A673 (cell line): ENCODE results near the gene GGA1. TPM values are rescaled to one million over a fixed set of nuclear protein-coding genes. Genes with fewer than 3 reads are reported as not detected.

Source experiments
- BruUV-seq: library from RNA; stranded (reverse); fragments of 400-500 nt; replicated peaks from 2 replicates; lab custom pipeline; 2021; lab: Mats Ljungman, UMichigan
- CTCF ChIA-PET: fragments of 300-600 bp; sonication (Branson Sonifier 250); formaldehyde crosslinking; loops from one replicate; lab custom pipeline; 2022; ENCODE audit warnings: antibody characterized with exemption; lab: Charles Lee
- POLR2A ChIA-PET: fragments of 300-600 bp; sonication (Branson Sonifier 250); formaldehyde crosslinking; loops from one replicate; lab custom pipeline; 2022; ENCODE audit warnings: antibody characterized with exemption; ENCODE audit not compliant: low non-redundant PET; lab: Charles Lee
- DNase-seq: peaks from one replicate; pipeline ENCODE4 v3.0.0-alpha.2; 2015; ENCODE audit warnings: low spot score
- H3K27ac ChIP-seq: fragments of 200-600 bp; sonication (generic); 2 replicates; pipeline ENCODE4 v1.5.1; 2016; ENCODE audit warnings: mixed run types, low read depth, mild to moderate bottlenecking, mixed read lengths, antibody characterized with exemption, low read length; ENCODE audit not compliant: poor library complexity, severe bottlenecking
- H3K27me3 ChIP-seq: fragments of 200-600 bp; sonication (generic); replicated peaks from 2 replicates; pipeline ENCODE4 v1.6.1; 2017; ENCODE audit warnings: mixed run types, low read depth, mild to moderate bottlenecking, mixed read lengths, antibody characterized with exemption, low read length; ENCODE audit not compliant: insufficient read depth, poor library complexity
- H3K36me3 ChIP-seq: fragments of 200-600 bp; sonication (generic); 2 replicates; pipeline ENCODE4 v1.6.1; 2016; ENCODE audit warnings: mixed run types, mild to moderate bottlenecking, mixed read lengths, antibody characterized with exemption, low read length; ENCODE audit not compliant: insufficient read depth, poor library complexity, severe bottlenecking
- H3K4me1 ChIP-seq: fragments of 200-600 bp; sonication (generic); 2 replicates; pipeline ENCODE4 v1.6.1; 2017; ENCODE audit warnings: mixed run types, mild to moderate bottlenecking, mixed read lengths, antibody characterized with exemption, low read length; ENCODE audit not compliant: insufficient read depth, poor library complexity, severe bottlenecking
- H3K4me3 ChIP-seq: fragments of 200-600 bp; sonication (generic); 2 replicates; pipeline ENCODE4 v1.5.1; 2016; ENCODE audit warnings: low read depth, mixed run types, mild to moderate bottlenecking, mixed read lengths, low read length; ENCODE audit not compliant: poor library complexity, severe bottlenecking
- H3K9me3 ChIP-seq: fragments of 200-600 bp; sonication (generic); 2 replicates; pipeline ENCODE4 v1.6.1; 2016; ENCODE audit warnings: mixed run types, low read depth, mild to moderate bottlenecking, mixed read lengths, antibody characterized with exemption, low read length; ENCODE audit not compliant: poor library complexity, severe bottlenecking
- EZH2 ChIP-seq: fragments of 200-600 bp; sonication (generic); IDR thresholded peaks from 2 replicates; pipeline ENCODE4 v1.6.1; 2017; ENCODE audit warnings: borderline replicate concordance, low read depth, mild to moderate bottlenecking, mixed read lengths, antibody characterized with exemption, low read length; ENCODE audit not compliant: poor library complexity, severe bottlenecking
- intact Hi-C: fragments of 100-400 bp; cut with micrococcal nuclease; formaldehyde crosslinking; loops from one replicate; pipeline ENCODE4 v1.10.0; 2022; ENCODE audit not compliant: unreplicated experiment
- total RNA-seq: library from RNA; stranded (reverse); gene quantifications from 2 replicates; pipeline ENCODE4 v1.2.3, GENCODE V29; 2021
- TF ChIP-seq, protein P1 (sequence below): fragments of 300-800, 200-600 bp; sonication (generic); conservative IDR thresholded peaks from 2 replicates; pipeline ENCODE4 v1.5.1; 2017; ENCODE audit warnings: low read depth, mild to moderate bottlenecking, antibody characterized with exemption, low read length, moderate library complexity, mixed read lengths

GGA1 gene
- total RNA-seq, 1 experiment from 2014 or later, result 74.6 TPM

DNA sequence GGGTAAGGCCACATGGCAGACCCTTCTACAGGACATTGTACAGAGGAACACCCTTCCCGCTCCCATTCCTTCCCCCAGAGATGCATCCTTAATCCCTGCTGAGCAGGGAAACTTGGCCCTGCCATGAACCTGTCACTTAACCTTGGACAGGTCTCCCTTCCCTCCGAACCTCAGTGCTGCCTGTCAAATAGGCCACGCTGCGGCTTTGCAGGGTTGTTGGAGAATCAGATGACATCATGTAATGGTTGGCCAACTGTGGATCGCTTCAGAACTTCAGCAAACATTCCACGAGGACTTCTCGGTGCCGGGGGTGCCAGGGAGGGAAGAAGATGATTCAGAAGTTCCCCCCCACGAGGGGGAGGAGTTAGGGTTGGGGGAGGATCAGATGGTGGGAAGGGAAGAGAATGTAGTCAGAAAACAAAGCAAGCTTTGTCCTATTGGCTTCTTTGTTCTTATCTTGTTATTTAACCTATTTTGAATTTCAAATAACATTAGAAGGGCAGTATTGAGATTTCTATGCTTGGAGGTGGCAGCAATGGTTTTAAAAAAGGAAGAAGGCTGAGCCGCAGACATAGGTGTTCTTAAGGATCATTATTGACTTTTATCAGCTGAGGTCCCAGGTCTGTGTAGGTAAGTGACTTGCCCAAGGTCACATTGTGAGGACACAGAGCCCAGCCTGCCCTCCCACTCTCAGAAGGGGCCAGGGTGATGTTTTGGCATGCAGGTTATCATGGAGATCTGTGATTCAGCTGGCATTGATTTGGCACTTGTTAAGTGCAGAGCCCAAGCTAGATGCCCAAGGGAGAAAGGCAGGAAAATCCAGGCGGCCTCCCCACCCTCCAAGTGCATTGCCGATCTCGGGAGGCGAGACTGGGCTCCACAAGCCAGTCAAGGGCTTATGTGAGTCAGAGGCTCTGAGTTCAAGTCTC is 45.2 kb upstream of the GGA1 start:
- no peak overlapping the region for H3K27ac ChIP-seq
- H3K27me3 ChIP-seq, result peaks cover 13% of the 10 kb centered on the region
- intact Hi-C loops, result loop anchor here (10.0 kb wide), 1 partner anchor 249 kb away; no protein-coding TSS in a partner anchor
- BruUV-seq, result no TSS peak
- TF ChIP-seq, protein P1, sequence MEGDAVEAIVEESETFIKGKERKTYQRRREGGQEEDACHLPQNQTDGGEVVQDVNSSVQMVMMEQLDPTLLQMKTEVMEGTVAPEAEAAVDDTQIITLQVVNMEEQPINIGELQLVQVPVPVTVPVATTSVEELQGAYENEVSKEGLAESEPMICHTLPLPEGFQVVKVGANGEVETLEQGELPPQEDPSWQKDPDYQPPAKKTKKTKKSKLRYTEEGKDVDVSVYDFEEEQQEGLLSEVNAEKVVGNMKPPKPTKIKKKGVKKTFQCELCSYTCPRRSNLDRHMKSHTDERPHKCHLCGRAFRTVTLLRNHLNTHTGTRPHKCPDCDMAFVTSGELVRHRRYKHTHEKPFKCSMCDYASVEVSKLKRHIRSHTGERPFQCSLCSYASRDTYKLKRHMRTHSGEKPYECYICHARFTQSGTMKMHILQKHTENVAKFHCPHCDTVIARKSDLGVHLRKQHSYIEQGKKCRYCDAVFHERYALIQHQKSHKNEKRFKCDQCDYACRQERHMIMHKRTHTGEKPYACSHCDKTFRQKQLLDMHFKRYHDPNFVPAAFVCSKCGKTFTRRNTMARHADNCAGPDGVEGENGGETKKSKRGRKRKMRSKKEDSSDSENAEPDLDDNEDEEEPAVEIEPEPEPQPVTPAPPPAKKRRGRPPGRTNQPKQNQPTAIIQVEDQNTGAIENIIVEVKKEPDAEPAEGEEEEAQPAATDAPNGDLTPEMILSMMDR, result no peak
- TF ChIP-seq EZH2, result no peak
- no peak for DNase-seq
- CTCF ChIA-PET, result no interaction called here
- H3K9me3 ChIP-seq, result no peaks in the 10 kb centered on the region
- H3K4me3 ChIP-seq, result no peak overlapping the region
- POLR2A ChIA-PET, result interaction anchor here (1.0 kb wide), 1 partner anchor 343 kb away, joined by 3 read pairs; the partner anchor contains the start of gene MICALL1
- H3K4me1 ChIP-seq, result peaks cover 10% of the 10 kb centered on the region
- H3K36me3 ChIP-seq, result no peaks in the 10 kb centered on the region

DNA sequence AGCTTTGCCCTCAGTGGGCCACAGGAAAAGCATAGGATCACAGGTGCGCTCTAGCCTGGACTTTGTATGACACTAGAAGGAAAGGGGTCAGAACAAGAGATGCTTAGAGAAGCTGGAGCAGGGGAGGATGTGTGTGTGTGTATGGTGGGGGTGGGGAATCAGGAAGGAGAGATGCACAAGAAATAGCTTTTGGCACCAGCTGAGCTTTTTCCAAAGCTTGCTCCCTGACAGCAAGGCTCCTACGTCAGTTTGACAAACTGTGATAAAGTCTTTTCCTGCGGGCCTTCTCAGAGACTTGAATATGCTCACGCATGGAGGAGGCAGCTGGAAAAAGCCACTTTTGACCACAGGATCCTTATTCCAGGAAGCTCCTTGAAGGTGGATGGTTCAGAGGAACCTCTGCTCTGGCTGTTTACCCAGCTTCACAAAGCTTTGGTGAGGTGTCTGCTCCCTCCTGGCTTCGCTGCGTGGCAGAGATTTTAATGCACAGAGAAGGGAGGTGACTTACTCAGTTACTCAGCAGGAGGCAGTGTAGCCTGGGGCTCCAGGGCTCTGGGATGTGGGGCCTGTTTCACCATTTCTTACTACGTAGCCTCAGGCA is 44.4 kb upstream of the GGA1 start:
- Histone ChIP-seq H3K27me3 (peaks cover 13% of the 10 kb centered on the region), H3K27ac (no peak overlapping the region), H3K4me3 (no peak overlapping the region), H3K36me3 (no peaks in the 10 kb centered on the region), H3K9me3 (no peaks in the 10 kb centered on the region), H3K4me1 (peaks cover 10% of the 10 kb centered on the region)
- TF ChIP-seq, protein P1, result no peak
- TF ChIP-seq EZH2, result no peak
- no peak for DNase-seq
- POLR2A ChIA-PET, result no interaction called here
- intact Hi-C loops, result loop anchor here (10.0 kb wide), 1 partner anchor 249 kb away; no protein-coding TSS in a partner anchor
- BruUV-seq, result no TSS peak
- CTCF ChIA-PET, result interaction anchor here (0.8 kb wide), 1 partner anchor 28 kb away, joined by 4 read pairs; no protein-coding TSS in a partner anchor

DNA sequence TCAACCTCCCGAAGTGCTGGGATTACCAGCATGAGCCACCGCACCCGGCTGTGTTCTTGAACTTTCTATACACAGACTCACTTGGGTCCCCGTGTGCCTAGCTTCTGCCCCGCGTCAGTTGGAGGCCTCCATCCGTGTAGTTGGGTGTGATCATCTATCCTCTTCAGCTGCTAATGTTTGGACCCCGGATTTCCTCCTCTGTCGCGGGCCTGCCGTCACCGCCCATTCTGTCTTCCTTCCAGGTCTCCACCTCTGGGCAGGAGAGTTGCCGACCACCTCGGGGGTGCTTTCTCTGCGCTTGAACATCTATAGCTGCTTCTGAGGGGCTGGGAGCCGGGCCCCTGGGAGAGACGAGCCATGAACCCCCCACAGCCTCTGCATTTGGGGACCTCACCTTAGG is 42.8 kb upstream of the GGA1 start:
- TF ChIP-seq, protein P1, result no peak
- TF ChIP-seq EZH2, result no peak
- no TSS peak for BruUV-seq
- intact Hi-C loops, result loop anchor here (10.0 kb wide), 1 partner anchor 251 kb away; no protein-coding TSS in a partner anchor
- H3K36me3 ChIP-seq, result no peaks in the 10 kb centered on the region
- no peak overlapping the region for H3K4me3 ChIP-seq
- peaks cover 8% of the 10 kb centered on the region for H3K27me3 ChIP-seq
- DNase-seq, result no peak
- POLR2A ChIA-PET, result no interaction called here
- peaks cover 7% of the 10 kb centered on the region for H3K4me1 ChIP-seq
- no peaks in the 10 kb centered on the region for H3K9me3 ChIP-seq
- CTCF ChIA-PET, result interaction anchor here (1.1 kb wide), 1 partner anchor 27 kb away, joined by 6 read pairs; no protein-coding TSS in a partner anchor
- H3K27ac ChIP-seq, result no peak overlapping the region
